SK-N-SH treated with all-trans-retinoic acid at 6 μM for 48 hours (cell line): ENCODE data around the gene MAML2.

Experiments used
- ARNTL ChIP-seq: fragments of 450-650 bp; formaldehyde crosslinking; IDR thresholded peaks from 2 replicates; pipeline ENCODE4 v1.5.0; 2020; ENCODE audit warnings: low read depth, mild to moderate bottlenecking, moderate library complexity, borderline replicate concordance
- CREB5 ChIP-seq: fragments of 250-450 bp; sonication (Bioruptor Pico); IDR thresholded peaks from 2 replicates; pipeline ENCODE4 v1.5.1; 2020; ENCODE audit warnings: low read depth, mild to moderate bottlenecking, moderate library complexity
- ISL1 ChIP-seq: fragments of 250-450 bp; sonication (Bioruptor Pico); IDR thresholded peaks from 2 replicates; pipeline ENCODE4 v2.1.2; 2022; ENCODE audit warnings: mild to moderate bottlenecking, moderate library complexity
- OSR1 ChIP-seq: fragments of 250-450 bp; sonication (Bioruptor Pico); IDR thresholded peaks from 2 replicates; pipeline ENCODE4 v1.8.0; 2022; ENCODE audit warnings: moderate library complexity, mild to moderate bottlenecking, inconsistent platforms
- PATZ1 ChIP-seq: fragments of 250-450 bp; sonication (Bioruptor Pico); IDR thresholded peaks from 2 replicates; pipeline ENCODE4 v1.8.0; 2020; ENCODE audit warnings: mild to moderate bottlenecking, moderate library complexity, borderline replicate concordance
- TCF4 ChIP-seq: fragments of 250-450 bp; sonication (Bioruptor Pico); IDR thresholded peaks from 2 replicates; pipeline ENCODE4 v1.8.0; 2021; ENCODE audit warnings: mild to moderate bottlenecking, moderate library complexity, borderline replicate concordance
- TSHZ2 ChIP-seq: fragments of 250-450 bp; sonication (Bioruptor Pico); IDR thresholded peaks from 2 replicates; pipeline ENCODE4 v1.5.0; 2020; ENCODE audit warnings: mild to moderate bottlenecking, moderate library complexity
- ZC3H10 ChIP-seq: fragments of 250-450 bp; sonication (Bioruptor Pico); IDR thresholded peaks from 2 replicates; pipeline ENCODE4 v1.5.1; 2021; ENCODE audit warnings: mild to moderate bottlenecking, moderate library complexity
- ZFP3 ChIP-seq: fragments of 250-450 bp; sonication (Bioruptor Pico); IDR thresholded peaks from 2 replicates; pipeline ENCODE4 v1.5.0; 2020; ENCODE audit warnings: mild to moderate bottlenecking, moderate library complexity

- TF ChIP-seq OSR1 (CRISPR knock-in tag) = no peak
- TF ChIP-seq ZC3H10 (CRISPR knock-in tag) = no peak
- TF ChIP-seq ARNTL (CRISPR knock-in tag) = no peak
- TF ChIP-seq PATZ1 (CRISPR knock-in tag) = no peak
- TF ChIP-seq TCF4 (CRISPR knock-in tag) = no peak
- no peak for TF ChIP-seq ZFP3 (CRISPR knock-in tag)
- no peak for TF ChIP-seq ISL1 (CRISPR knock-in tag)
- no peak for TF ChIP-seq CREB5 (CRISPR knock-in tag)
- no peak for TF ChIP-seq TSHZ2 (CRISPR knock-in tag)
Measured at GRCh38 chr11:96237766-96238266, 105.2 kb downstream of the MAML2 start.
